Esophagus muscularis mucosa (tissue), 4 donors: ENCODE results near the gene ENTR1. TPM values are rescaled to one million over a fixed set of nuclear protein-coding genes. Genes with fewer than 3 reads are reported as not detected.

Source experiments
- DNase-seq: peaks from one replicate; pipeline ENCODE4 v3.0.0-alpha.2; 2017; ENCODE audit errors: extremely low spot score
- H3K27ac ChIP-seq, 4 donors: fragments of 200-600 bp; sonication (generic); replicated peaks in 1 of 4; 1 replicate in 3 of 4; 2 replicates in 1 of 4; pipeline ENCODE4 v1.5.1; 2016 to 2019; ENCODE audit warnings: mild to moderate bottlenecking in 1 of 4
- H3K27me3 ChIP-seq, 4 donors: fragments of 200-600 bp; sonication (generic); one replicate each; pipeline versions ENCODE4 v1.5.1 to v1.6.0; 2016 to 2019
- H3K36me3 ChIP-seq, 4 donors: fragments of 200-600 bp; sonication (generic); one replicate each; pipeline ENCODE4 v1.5.1; 2016 to 2019
- H3K4me1 ChIP-seq, 4 donors: fragments of 200-600 bp; sonication (generic); one replicate each; pipeline ENCODE4 v1.5.1; 2016 to 2019
- H3K4me3 ChIP-seq, 4 donors: fragments of 200-600 bp; sonication (generic); 1 replicate in 2 of 4; 2 replicates in 2 of 4; pipeline ENCODE4 v1.5.1; 2016 to 2019; ENCODE audit warnings: mild to moderate bottlenecking in 4 of 4, moderate library complexity in 1 of 4
- H3K9me3 ChIP-seq, 4 donors: fragments of 200-600 bp; sonication (generic); 1 replicate in 3 of 4; 2 replicates in 1 of 4; pipeline ENCODE4 v1.5.1; 2016 to 2019
- EP300 ChIP-seq: sonication (generic); formaldehyde crosslinking; IDR thresholded peaks from one replicate; pipeline ENCODE4 v1.6.1; 2017; ENCODE audit warnings: antibody characterized with exemption
- POLR2A ChIP-seq: fragments of 450-650 bp; IDR thresholded peaks from one replicate; pipeline ENCODE4 v1.6.1; 2017; ENCODE audit warnings: antibody characterized with exemption, moderate library complexity, mild to moderate bottlenecking, low read depth
- POLR2AphosphoS5 ChIP-seq, 2 donors: sonication (generic); formaldehyde crosslinking; IDR thresholded peaks; one replicate each; pipeline ENCODE4 v1.6.1; 2017; ENCODE audit warnings: antibody characterized with exemption in 2 of 2
- WGBS: methylation state at CpG from one replicate; pipeline ENCODE4 v1.1.5; 2018; 5-methylcytosine and 5-hydroxymethylcytosine counted together
- intact Hi-C: fragments of 100-400 bp; cut with DNase I; formaldehyde crosslinking; loops from one replicate; pipeline ENCODE4 v1.15.1; 2023
- total RNA-seq, 4 donors: library from RNA; depleted of rRNA; stranded (reverse); fragments of >200 nt; gene quantifications; one replicate each; pipeline versions ENCODE4 v1.1.0 to v1.2.1, GENCODE V29; 2016
- TF ChIP-seq, protein P1 (sequence below), 3 experiments: fragments of 200-600 bp in 2 of 3; fragments of 450-650 bp in 1 of 3; sonication (generic) in 2 of 3; IDR thresholded peaks; one replicate each; pipeline ENCODE4 v1.5.1; 2017 to 2019; ENCODE audit warnings: antibody characterized with exemption in 3 of 3, mild to moderate bottlenecking in 2 of 3, moderate library complexity in 1 of 3

The ENTR1 gene
- total RNA-seq, 4 donors from 2014 or later, result 26.2 to 44.8 (median 37.6) TPM

DNA sequence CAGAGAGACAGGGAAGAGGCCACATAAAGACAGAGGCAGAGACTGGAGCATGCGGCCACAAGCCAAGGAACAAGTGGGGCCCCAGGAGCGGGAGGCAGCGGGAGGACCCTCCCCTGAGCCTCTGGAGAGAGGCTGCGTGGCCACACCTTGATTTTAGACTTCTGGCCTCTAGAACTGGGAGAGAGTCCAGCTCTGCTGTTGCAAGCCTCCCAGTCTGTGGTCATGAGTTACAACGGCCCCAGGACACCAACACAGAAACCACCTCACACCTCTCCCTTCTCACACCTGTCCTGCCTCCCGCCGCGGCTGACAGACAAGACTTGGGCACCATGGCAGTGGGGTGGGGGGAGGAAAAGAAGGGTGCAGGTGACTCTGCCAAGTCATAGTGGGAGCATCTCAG, 27.0 kb upstream of the ENTR1 start:
- Histone ChIP-seq H3K4me1 (peaks cover 33 to 59% (median 41%) of the 10 kb centered on the region in 4 donors), H3K27ac (no peak overlapping the region), H3K36me3 (peaks cover 16 to 68% (median 55%) of the 10 kb centered on the region in 4 donors), H3K27me3 (no peaks in the 10 kb centered on the region), H3K4me3 (peak overlapping the region; percentile 78 to 99 (median 92)), H3K9me3 (no peaks in the 10 kb centered on the region)
- intact Hi-C loops, result loop anchor here (5.0 kb wide), 1 partner anchor 40 kb away; no protein-coding TSS in a partner anchor
- TF ChIP-seq POLR2AphosphoS5 (IDR thresholded peaks at IDR 0.05) (no peak), EP300 (no peak), POLR2A (no peak)
- TF ChIP-seq, protein P1, sequence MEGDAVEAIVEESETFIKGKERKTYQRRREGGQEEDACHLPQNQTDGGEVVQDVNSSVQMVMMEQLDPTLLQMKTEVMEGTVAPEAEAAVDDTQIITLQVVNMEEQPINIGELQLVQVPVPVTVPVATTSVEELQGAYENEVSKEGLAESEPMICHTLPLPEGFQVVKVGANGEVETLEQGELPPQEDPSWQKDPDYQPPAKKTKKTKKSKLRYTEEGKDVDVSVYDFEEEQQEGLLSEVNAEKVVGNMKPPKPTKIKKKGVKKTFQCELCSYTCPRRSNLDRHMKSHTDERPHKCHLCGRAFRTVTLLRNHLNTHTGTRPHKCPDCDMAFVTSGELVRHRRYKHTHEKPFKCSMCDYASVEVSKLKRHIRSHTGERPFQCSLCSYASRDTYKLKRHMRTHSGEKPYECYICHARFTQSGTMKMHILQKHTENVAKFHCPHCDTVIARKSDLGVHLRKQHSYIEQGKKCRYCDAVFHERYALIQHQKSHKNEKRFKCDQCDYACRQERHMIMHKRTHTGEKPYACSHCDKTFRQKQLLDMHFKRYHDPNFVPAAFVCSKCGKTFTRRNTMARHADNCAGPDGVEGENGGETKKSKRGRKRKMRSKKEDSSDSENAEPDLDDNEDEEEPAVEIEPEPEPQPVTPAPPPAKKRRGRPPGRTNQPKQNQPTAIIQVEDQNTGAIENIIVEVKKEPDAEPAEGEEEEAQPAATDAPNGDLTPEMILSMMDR (IDR thresholded peaks at IDR 0.05), result no peak
- DNase-seq, result no peak
- WGBS, result 51% methylated on average over 4 of the region's 8 CpGs

DNA sequence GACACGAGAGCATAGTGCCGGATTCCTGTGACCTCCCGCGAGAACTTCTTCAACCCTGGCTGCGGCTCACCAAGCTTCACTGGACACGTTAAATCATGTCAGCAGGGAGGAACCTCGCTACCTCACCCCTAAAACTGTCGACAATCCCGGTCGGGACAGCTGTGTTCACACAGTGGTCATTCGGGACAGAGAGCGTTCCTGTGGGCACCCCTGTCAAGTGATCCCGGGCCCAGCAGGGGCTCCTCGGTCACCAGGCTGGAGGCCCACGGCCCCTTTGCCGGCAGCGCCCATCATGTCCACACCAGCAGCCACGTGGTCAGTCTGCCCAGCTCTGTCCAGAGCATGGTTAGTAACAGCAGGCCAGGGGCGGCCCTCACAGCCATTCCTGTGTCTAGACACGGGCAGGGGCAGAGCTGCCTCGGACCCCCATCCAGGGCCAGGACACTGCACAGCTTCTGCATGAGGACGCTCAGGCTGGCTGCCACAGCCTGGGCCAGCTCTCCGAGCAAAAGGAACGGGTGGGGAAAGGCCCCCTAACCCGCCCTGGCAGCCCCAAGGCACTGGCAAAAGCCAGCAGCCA, 25.7 kb upstream of the ENTR1 start:
- Histone ChIP-seq H3K4me3 (no peak overlapping the region), H3K4me1 (peaks cover 33 to 59% (median 41%) of the 10 kb centered on the region in 4 donors), H3K27me3 (no peaks in the 10 kb centered on the region), H3K9me3 (no peaks in the 10 kb centered on the region), H3K36me3 (peaks cover 3 to 63% (median 49%) of the 10 kb centered on the region in 4 donors), H3K27ac (no peak overlapping the region)
- intact Hi-C loops, result loop anchor here (5.0 kb wide), 1 partner anchor 41 kb away; no protein-coding TSS in a partner anchor
- no peak for TF ChIP-seq EP300
- TF ChIP-seq, protein P1 (IDR thresholded peaks at IDR 0.05), result no peak
- no peak for TF ChIP-seq POLR2AphosphoS5 (IDR thresholded peaks at IDR 0.05)
- no peak for TF ChIP-seq POLR2A
- DNase-seq, result no peak
- 94% methylated on average over 23 of the region's 25 CpGs for WGBS

DNA sequence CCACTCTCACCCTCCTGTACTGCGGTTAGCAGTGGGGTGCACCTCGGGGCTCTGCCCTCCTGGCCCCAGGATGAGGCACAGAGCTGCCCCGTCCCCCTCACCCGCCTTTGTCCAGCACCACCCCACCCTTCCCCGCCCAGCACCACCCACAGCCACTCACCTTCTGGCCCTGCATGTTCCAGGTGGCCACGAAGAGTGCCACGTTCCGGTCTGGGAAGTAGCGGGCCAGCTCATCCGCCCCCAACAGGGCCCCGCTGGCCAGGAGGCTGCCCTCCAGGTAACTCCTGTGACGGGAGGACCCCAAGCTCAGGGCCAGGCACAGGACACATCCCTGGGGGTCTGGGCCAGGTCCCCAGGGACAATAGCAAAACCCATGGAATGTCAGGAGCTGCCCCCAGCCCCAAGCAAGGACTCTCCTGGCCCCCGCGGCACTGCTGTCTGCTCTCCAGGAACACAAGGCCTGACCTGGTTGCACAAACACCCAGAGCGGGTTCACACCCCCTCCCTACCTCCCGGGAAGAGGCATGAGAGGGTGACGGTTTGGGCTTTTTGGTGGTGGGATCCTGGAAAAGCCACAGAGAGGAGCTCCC, 24.3 kb upstream of the ENTR1 start:
- 96% methylated on average over 14 of the region's 17 CpGs for WGBS
- intact Hi-C loops, result loop anchor here (5.0 kb wide), 1 partner anchor 43 kb away; no protein-coding TSS in a partner anchor
- no peak for DNase-seq
- H3K4me1 ChIP-seq, result peaks cover 26 to 49% (median 32%) of the 10 kb centered on the region in 4 donors
- peaks cover 10 to 69% (median 56%) of the 10 kb centered on the region in 4 donors for H3K36me3 ChIP-seq
- H3K4me3 ChIP-seq, result no peak overlapping the region
- H3K27ac ChIP-seq, result no peak overlapping the region
- no peak for TF ChIP-seq POLR2A
- TF ChIP-seq EP300, result no peak
- TF ChIP-seq POLR2AphosphoS5 (IDR thresholded peaks at IDR 0.05), result no peak
- TF ChIP-seq, protein P1 (IDR thresholded peaks at IDR 0.05), result no peak
- no peaks in the 10 kb centered on the region for H3K27me3 ChIP-seq
- no peaks in the 10 kb centered on the region for H3K9me3 ChIP-seq

DNA sequence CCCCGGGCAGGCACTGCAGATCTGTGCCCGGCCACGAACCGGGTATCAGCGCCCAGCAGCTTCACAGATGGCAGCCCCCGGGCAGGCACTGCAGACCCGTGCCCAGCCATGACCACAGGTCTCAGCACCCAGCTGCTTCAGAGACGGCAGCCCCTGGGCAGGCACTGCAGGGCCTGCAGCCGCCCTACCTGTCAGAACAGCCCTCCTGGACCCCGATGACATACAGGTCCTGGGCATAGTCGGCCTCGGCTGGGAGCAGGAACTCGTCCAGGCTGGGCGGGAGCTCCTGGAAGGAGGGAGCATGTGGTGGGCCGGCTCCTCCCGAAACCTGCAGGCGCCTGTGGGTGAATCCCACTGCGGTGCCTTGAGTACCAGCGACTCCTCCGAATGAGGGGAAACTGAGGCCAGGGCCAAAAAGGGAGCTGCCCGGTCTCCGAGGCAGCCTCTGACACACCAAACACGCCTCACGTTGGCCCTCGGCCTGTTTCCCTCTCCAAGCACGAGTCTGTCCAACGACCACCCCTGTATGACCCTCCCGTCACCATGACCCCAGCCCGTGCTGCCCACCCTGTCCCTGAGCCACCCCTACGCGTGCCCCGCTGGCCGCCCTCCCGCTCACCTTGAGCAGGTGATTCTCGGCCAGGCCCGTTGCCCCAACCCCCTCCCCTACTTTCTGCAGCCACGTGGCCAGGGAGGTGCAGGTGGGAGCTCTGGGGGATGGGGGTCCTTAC, 23.6 kb upstream of the ENTR1 start:
- Histone ChIP-seq H3K4me1 (peaks cover 26 to 46% (median 32%) of the 10 kb centered on the region in 4 donors), H3K27ac (no peak overlapping the region), H3K36me3 (peaks cover 15 to 75% (median 62%) of the 10 kb centered on the region in 4 donors), H3K27me3 (no peaks in the 10 kb centered on the region), H3K9me3 (no peaks in the 10 kb centered on the region), H3K4me3 (no peak overlapping the region)
- intact Hi-C loops, result no loop called here
- 81% methylated on average over 26 of the region's 37 CpGs for WGBS
- TF ChIP-seq POLR2AphosphoS5 (IDR thresholded peaks at IDR 0.05) (no peak), POLR2A (no peak), EP300 (no peak)
- TF ChIP-seq, protein P1 (IDR thresholded peaks at IDR 0.05), result no peak
- no peak for DNase-seq
